Endothelial cell of umbilical vein (primary cell): ENCODE measurements around the gene DSE.

Experiments used
- FOS ChIP-seq: IDR thresholded peaks from 2 replicates; pipeline ENCODE4 v1.6.1; 2011; ENCODE audit warnings: mild to moderate bottlenecking, low read length, moderate library complexity, borderline replicate concordance; ENCODE audit not compliant: insufficient read depth
- POLR2A ChIP-seq: IDR thresholded peaks from 2 replicates; pipeline ENCODE4 v1.6.1; 2012; ENCODE audit warnings: low read depth, mild to moderate bottlenecking, control low read depth, low read length
- POLR2AphosphoS5 ChIP-seq: IDR thresholded peaks from 2 replicates; pipeline ENCODE4 v1.6.1; 2012; ENCODE audit warnings: low read depth, mild to moderate bottlenecking, control low read depth, low read length, moderate library complexity; ENCODE audit not compliant: insufficient read depth
- TF ChIP-seq, protein P1 (sequence below), 2 donors: IDR thresholded peaks; 1 replicate in 1 of 2; 2 replicates in 1 of 2; pipeline ENCODE4 v1.5.1; 2011; ENCODE audit warnings: low read length in 2 of 2, mild to moderate bottlenecking in 2 of 2, moderate library complexity in 2 of 2, control low read depth in 1 of 2, inconsistent platforms in 1 of 2, low read depth in 1 of 2; ENCODE audit not compliant: insufficient read depth in 1 of 2; ENCODE audit errors: extremely low read depth in 1 of 2

DNA sequence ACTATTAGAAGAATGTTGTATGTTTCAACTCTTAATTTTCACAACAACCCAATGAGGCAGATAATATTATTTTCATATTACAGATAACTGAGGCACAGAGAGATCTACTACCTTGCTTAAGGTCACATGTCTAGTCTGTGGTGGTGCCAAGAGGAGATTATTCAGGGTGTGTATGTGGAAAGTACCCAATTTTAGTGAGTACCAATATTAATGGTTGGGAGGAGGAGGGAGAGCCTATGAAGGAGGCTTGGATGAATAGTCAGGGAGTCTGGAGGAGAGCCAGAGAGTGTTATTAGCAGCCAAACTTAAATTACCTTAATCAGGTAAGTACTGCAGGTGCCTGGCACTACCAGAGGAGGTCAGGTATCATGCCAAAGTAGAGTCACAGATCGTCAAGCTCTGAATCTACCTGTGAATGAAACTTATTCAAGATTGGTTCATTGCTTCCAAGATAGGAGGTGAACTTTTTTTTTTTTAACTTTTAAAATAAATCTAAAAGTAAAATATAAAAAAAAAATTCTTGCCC is 79.5 kb downstream of the DSE start:
- TF ChIP-seq, protein P1, sequence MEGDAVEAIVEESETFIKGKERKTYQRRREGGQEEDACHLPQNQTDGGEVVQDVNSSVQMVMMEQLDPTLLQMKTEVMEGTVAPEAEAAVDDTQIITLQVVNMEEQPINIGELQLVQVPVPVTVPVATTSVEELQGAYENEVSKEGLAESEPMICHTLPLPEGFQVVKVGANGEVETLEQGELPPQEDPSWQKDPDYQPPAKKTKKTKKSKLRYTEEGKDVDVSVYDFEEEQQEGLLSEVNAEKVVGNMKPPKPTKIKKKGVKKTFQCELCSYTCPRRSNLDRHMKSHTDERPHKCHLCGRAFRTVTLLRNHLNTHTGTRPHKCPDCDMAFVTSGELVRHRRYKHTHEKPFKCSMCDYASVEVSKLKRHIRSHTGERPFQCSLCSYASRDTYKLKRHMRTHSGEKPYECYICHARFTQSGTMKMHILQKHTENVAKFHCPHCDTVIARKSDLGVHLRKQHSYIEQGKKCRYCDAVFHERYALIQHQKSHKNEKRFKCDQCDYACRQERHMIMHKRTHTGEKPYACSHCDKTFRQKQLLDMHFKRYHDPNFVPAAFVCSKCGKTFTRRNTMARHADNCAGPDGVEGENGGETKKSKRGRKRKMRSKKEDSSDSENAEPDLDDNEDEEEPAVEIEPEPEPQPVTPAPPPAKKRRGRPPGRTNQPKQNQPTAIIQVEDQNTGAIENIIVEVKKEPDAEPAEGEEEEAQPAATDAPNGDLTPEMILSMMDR (IDR thresholded peaks at IDR 0.05; ENCODE audit: extremely low read depth in 1 of 2, insufficient read depth in 1 of 2, low read depth in 1 of 2, low read length in 2 of 2) = no peak
- TF ChIP-seq POLR2A (no peak), FOS (no peak), POLR2AphosphoS5 (no peak)
